Neural cell (in vitro differentiated cells): ENCODE results near the gene IL18R1. TPM values are rescaled to one million over a fixed set of nuclear protein-coding genes. Genes with fewer than 3 reads are reported as not detected.

Experiments used
- H2AFZ ChIP-seq: fragments of 200-600, 300-800 bp; sonication (generic), shearing (Covaris generic); 2 replicates; pipeline ENCODE4 v1.6.0; 2014; ENCODE audit warnings: low read depth, mild to moderate bottlenecking, antibody characterized with exemption, low read length, moderate library complexity
- H3F3A ChIP-seq: fragments of 200-600 bp; shearing (Covaris generic); 2 replicates; pipeline ENCODE4 v1.6.1; 2016; ENCODE audit warnings: mild to moderate bottlenecking, moderate library complexity, mixed read lengths, antibody characterized with exemption, low read length; ENCODE audit not compliant: insufficient read depth, poor library complexity, severe bottlenecking
- H3K27ac ChIP-seq: fragments of 200-600, 300-800 bp; sonication (generic), shearing (Covaris generic); 2 replicates; pipeline ENCODE4 v1.5.1; 2014; ENCODE audit warnings: mild to moderate bottlenecking, low read length, moderate library complexity
- H3K27me3 ChIP-seq: fragments of 300-800, 200-600 bp; sonication (generic), shearing (Covaris generic); 2 replicates; pipeline ENCODE4 v1.6.0; 2014; ENCODE audit warnings: mild to moderate bottlenecking, low read depth, low read length, moderate library complexity; ENCODE audit not compliant: insufficient read depth
- H3K36me3 ChIP-seq: fragments of 300-800, 200-600 bp; sonication (generic), shearing (Covaris generic); 2 replicates; pipeline ENCODE4 v1.5.1; 2014; ENCODE audit warnings: mild to moderate bottlenecking, antibody characterized with exemption, low read length, moderate library complexity; ENCODE audit not compliant: insufficient read depth
- H3K4me2 ChIP-seq: fragments of 300-800, 200-600 bp; sonication (generic), shearing (Covaris generic); 2 replicates; pipeline ENCODE4 v1.6.0; 2014; ENCODE audit warnings: mild to moderate bottlenecking, low read length
- H3K4me3 ChIP-seq: fragments of 300-800, 200-600 bp; sonication (generic), shearing (Covaris generic); 2 replicates; pipeline ENCODE4 v1.5.1; 2014; ENCODE audit warnings: mild to moderate bottlenecking, low read length, moderate library complexity
- H3K79me2 ChIP-seq: fragments of 200-600 bp; shearing (Covaris generic); replicated peaks from 2 replicates; pipeline ENCODE4 v1.6.0; 2014; ENCODE audit warnings: mild to moderate bottlenecking, low read length, moderate library complexity; ENCODE audit not compliant: insufficient read depth
- H3K9ac ChIP-seq: fragments of 300-800, 200-600 bp; sonication (generic), shearing (Covaris generic); 2 replicates; pipeline ENCODE4 v1.6.1; 2016; ENCODE audit warnings: mild to moderate bottlenecking, low read length, mixed read lengths
- H3K9me2 ChIP-seq: fragments of 200-600 bp; shearing (Covaris generic); 2 replicates; pipeline ENCODE4 v1.6.1; 2016; ENCODE audit warnings: mild to moderate bottlenecking, low read length, mixed read lengths; ENCODE audit not compliant: insufficient read depth
- H3K9me3 ChIP-seq: fragments of 200-600, 300-800 bp; sonication (generic), shearing (Covaris generic); 2 replicates; pipeline ENCODE4 v1.6.1; 2016; ENCODE audit warnings: mild to moderate bottlenecking, mixed run types, low read length, moderate library complexity, mixed read lengths
- H4K20me1 ChIP-seq: fragments of 200-600 bp; shearing (Covaris generic); 2 replicates; pipeline ENCODE4 v1.6.1; 2016; ENCODE audit warnings: mild to moderate bottlenecking, mixed run types; ENCODE audit not compliant: insufficient read depth
- CTCF ChIP-seq: fragments of 450-650 bp; IDR thresholded peaks from 2 replicates; pipeline ENCODE4 v1.5.1; 2014; ENCODE audit warnings: antibody characterized with exemption, mild to moderate bottlenecking, moderate library complexity; ENCODE audit not compliant: poor library complexity, severe bottlenecking
- EP300 ChIP-seq: fragments of 450-650 bp; conservative IDR thresholded peaks from 2 replicates; pipeline ENCODE4 v1.6.1; 2014; ENCODE audit warnings: antibody characterized with exemption, mild to moderate bottlenecking, moderate library complexity; ENCODE audit not compliant: poor library complexity, severe bottlenecking
- EZH2 ChIP-seq: fragments of 200-600, 300-800 bp; shearing (Covaris generic), sonication (generic); IDR thresholded peaks from 2 replicates; pipeline ENCODE4 v1.6.1; 2014; ENCODE audit warnings: antibody characterized with exemption, low read length, borderline replicate concordance, mild to moderate bottlenecking; ENCODE audit not compliant: insufficient read depth, poor library complexity, severe bottlenecking
- MXI1 ChIP-seq: fragments of 450-650 bp; conservative IDR thresholded peaks from 2 replicates; pipeline ENCODE4 v1.6.1; 2014; ENCODE audit warnings: antibody characterized with exemption, mild to moderate bottlenecking; ENCODE audit not compliant: poor library complexity, severe bottlenecking
- POLR2AphosphoS5 ChIP-seq: IDR thresholded peaks from 2 replicates; pipeline ENCODE4 v1.6.1; 2012
- RAD21 ChIP-seq: fragments of 450-650 bp; conservative IDR thresholded peaks from 2 replicates; pipeline ENCODE4 v1.6.1; 2014; ENCODE audit warnings: antibody characterized with exemption, mild to moderate bottlenecking, moderate library complexity
- REST ChIP-seq: IDR thresholded peaks from 2 replicates; pipeline ENCODE4 v1.6.1; 2012; ENCODE audit warnings: borderline replicate concordance
- SMC3 ChIP-seq: fragments of 450-650 bp; conservative IDR thresholded peaks from 2 replicates; pipeline ENCODE4 v1.6.1; 2014; ENCODE audit warnings: antibody characterized with exemption, mild to moderate bottlenecking, moderate library complexity; ENCODE audit not compliant: poor library complexity
- TAF1 ChIP-seq: IDR thresholded peaks from 2 replicates; pipeline ENCODE4 v1.6.1; 2012; ENCODE audit warnings: low read depth
- polyA plus RNA-seq: library from polyadenylated mRNA; depleted of rRNA; stranded (reverse); fragments of >200 nt; gene quantifications from 2 replicates; pipeline ENCODE4 v1.2.3, GENCODE V29; 2014

Gene IL18R1
- polyA plus RNA-seq, 1 donor from 2014 or later, result 0.09 TPM

- no peak overlapping the region for H3K4me2 ChIP-seq
- TF ChIP-seq EZH2, result no peak
- TF ChIP-seq POLR2AphosphoS5, result no peak
- no peak for TF ChIP-seq MXI1
- TF ChIP-seq TAF1, result no peak
- TF ChIP-seq CTCF, result no peak
- TF ChIP-seq REST, result no peak
- no peak for TF ChIP-seq RAD21
- TF ChIP-seq SMC3, result no peak
- TF ChIP-seq EP300, result no peak
- H3K9me2 ChIP-seq, result no peaks in the 10 kb centered on the region
- no peaks in the 10 kb centered on the region for H3K27me3 ChIP-seq
- no peak overlapping the region for H3K4me3 ChIP-seq
- no peaks in the 10 kb centered on the region for H3K79me2 ChIP-seq
- no peak overlapping the region for H2AFZ ChIP-seq
- no peaks in the 10 kb centered on the region for H3K36me3 ChIP-seq
- no peaks in the 10 kb centered on the region for H3K9me3 ChIP-seq
- no peak overlapping the region for H3K9ac ChIP-seq
- H3F3A ChIP-seq, result no peaks in the 10 kb centered on the region
- H4K20me1 ChIP-seq, result no peaks in the 10 kb centered on the region
- H3K27ac ChIP-seq, result no peak overlapping the region
Observed at GRCh38 chr2:102428573-102428972, 73.0 kb downstream of the IL18R1 start.

- Histone ChIP-seq H3F3A (no peaks in the 10 kb centered on the region), H4K20me1 (no peaks in the 10 kb centered on the region), H3K27me3 (no peaks in the 10 kb centered on the region), H3K9me3 (no peaks in the 10 kb centered on the region), H3K4me2 (no peak overlapping the region), H3K9me2 (no peaks in the 10 kb centered on the region), H3K27ac (no peak overlapping the region), H2AFZ (no peak overlapping the region), H3K4me3 (no peak overlapping the region), H3K79me2 (no peaks in the 10 kb centered on the region), H3K36me3 (no peaks in the 10 kb centered on the region), H3K9ac (no peak overlapping the region)
- no peak for TF ChIP-seq RAD21
- TF ChIP-seq POLR2AphosphoS5, result no peak
- no peak for TF ChIP-seq REST
- TF ChIP-seq EZH2, result no peak
- no peak for TF ChIP-seq SMC3
- TF ChIP-seq CTCF, result no peak
- no peak for TF ChIP-seq TAF1
- no peak for TF ChIP-seq EP300
- TF ChIP-seq MXI1, result no peak
Observed at GRCh38 chr2:102432386-102432785, 76.8 kb downstream of the IL18R1 start.
